GM19035 (cell line): ENCODE data around the gene USP7.

Experiments
- ATAC-seq: cut with Tn5 transposase; IDR thresholded peaks from one replicate; pipeline ENCODE4 v1.9.1; 2021; ENCODE audit not compliant: unreplicated experiment

Gene USP7

DNA sequence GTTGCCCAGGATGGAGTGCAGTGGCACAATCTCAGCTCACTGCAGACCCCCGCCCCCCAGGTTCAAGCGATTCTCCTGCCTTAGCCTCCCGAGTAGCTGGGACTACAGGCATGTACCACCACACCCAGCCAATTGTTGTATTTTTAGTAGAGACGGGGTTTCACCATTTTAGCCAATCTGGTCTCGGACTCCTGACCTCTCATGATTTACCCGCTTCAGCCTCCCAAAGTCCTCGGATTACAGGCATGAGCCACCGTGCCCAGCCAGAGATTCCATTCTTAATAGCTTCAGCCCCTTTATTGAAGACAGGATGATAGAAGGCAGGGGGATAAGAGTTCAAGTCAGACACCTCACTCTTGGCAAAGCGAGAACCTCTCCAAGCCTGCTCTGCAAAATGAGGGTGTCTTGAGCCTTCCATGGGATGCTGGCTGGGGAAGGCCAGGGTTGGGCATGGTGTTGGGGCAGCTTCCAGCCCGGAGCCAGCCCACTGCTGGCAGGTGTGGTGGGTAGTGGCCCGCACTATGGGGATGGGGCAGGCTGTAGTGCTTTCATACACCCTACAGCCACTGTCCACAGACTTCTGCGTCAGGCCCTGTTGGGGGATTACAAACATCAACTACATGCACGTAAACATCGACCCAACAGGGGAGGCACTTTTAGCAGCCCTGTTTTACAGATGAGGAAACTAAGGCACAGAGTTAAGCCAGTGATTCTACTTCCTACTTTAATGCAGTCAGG lies 98.4 kb downstream of the USP7 start:
- ATAC-seq = no peak

DNA sequence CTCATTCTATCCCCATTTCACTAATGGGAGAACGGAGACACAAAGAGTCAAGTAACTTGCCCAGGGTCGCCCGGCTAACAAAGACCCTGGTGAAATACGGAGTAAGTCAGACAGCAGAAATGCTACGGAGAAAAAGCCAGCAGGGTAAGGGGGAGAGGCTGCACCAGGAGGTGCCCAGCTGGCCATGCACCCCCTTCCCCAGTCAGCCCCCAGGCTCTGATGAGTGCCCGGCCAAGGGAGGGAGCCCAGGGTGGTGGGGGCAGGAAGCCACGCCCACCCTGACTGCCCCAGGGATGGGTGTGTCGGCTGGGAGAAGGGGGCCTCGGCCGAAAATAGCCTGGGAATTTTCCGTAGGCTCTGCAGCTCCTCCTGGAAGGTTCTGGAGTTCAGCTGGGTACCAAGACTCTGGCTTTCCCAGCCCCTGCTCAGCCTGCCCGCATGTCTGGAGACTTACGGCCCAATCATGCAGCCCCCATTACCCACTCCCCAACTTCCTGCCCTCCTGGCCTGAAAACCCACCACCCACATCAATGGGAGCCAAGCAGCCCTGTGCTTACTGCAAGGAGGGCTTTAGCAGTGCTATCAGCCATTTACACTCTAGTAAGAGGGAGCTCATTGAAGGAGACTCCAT lies 99.1 kb downstream of the USP7 start:
- no peak for ATAC-seq

DNA sequence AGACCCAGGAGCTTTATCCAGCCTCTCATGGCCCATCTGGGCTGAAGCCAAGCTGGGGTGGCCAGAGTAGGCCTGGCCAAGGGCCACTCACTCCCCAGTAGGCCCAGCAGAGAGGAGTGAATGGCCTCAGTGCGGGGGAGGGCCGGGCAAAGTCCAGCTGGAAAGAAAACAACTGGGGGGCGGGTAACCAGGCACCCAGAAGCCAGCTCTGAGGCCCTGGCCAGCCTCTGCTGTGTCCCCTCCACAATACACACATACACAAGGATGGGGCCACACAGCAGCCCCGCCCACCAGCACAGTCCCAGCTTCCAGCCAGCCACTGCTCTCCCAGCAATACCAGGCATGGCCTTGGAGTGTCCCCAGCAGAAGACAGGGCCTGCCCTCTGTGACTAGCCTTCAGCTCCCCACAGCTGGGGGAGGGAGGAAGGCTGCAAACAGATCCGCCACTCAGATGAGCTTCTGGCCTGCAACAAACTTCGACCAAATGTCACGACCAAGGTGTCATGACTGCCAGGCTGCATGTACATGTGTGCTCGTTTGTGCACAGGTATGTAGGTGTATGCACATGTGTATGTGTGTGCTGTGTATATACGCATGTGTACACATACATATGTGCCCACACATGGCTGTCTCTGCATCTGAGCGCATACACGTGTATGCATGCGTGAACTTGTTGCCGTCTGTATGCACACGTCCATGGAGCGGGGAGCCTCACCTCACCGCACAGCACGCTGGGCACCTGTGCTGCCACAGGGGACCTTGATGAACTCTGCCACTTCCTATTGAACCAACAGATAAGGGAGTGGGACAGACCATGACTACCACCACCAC lies 99.9 kb downstream of the USP7 start:
- ATAC-seq = no peak

DNA sequence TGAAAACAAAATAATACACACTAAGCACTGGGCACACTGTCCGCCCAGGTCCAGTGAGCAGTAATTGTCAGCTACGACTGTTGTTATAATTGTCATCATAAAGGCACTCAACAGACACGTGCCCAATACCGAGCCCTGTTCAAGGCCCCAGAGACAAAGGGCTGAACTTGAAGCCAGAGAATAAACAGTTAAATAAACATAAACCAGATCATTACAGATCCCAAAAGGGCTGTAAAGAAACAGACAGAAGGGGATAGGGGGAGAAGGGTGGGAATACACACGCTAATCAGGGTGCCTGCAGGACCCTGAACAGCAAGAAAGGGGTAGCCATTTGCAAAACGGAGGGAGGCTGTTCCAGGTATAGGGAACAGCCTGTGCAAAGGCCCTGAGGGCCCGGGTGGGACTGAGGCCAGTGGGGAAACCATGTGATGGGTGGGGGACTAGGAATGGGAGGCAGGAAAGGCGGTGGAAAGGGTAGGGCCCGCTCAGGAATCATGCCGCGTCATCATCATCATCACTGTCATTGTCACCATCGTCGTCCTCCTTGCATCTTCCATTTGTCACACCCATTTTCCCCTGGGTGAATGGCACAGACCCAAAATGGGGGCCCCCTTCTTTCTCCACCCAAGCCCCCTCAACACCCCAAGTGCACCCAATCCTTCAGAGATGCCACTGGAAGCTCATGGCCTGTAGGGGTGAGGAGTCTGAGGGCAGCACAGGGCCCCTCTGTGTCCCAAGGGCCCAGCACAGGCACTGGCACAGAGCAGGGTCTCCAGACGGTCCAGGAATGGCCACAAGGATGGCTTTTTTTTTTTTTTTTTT lies 101.2 kb downstream of the USP7 start:
- ATAC-seq = no peak

DNA sequence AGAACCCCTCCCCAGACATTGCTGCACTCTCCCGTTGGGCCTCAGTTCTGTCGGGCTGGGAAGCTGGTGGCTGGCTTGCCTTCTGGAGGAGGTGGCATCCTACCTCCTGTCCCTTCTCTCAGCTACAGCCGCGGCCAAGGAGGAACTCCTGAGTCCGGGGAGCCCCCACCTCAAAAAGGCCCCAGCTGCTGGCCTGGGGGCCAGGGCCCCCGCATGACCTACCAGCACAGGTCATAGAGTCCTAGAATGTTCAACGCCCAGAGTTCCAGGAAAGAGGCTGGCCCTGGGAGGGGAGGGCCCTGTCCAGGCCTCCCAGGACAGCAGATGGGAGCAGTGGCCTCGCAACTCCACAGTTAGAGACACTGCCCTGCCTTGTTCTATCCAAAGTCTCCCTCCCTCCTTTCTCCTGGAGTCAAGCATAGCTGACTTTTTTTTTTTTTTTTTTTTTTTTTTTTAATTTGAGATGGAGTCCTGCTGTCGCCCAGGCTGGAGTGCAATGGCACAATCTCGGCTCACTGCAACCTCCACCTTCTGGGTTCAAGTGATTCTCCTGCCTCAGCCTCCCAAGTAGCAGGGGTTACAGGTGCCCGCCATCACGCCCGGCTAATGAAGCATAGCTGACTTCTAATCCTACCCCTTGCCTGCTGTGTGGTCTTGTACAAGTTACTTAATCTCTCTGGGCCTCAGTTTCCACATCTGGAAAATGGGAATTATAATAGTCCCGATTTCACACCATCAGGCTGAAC lies 102.0 kb downstream of the USP7 start:
- no peak for ATAC-seq

DNA sequence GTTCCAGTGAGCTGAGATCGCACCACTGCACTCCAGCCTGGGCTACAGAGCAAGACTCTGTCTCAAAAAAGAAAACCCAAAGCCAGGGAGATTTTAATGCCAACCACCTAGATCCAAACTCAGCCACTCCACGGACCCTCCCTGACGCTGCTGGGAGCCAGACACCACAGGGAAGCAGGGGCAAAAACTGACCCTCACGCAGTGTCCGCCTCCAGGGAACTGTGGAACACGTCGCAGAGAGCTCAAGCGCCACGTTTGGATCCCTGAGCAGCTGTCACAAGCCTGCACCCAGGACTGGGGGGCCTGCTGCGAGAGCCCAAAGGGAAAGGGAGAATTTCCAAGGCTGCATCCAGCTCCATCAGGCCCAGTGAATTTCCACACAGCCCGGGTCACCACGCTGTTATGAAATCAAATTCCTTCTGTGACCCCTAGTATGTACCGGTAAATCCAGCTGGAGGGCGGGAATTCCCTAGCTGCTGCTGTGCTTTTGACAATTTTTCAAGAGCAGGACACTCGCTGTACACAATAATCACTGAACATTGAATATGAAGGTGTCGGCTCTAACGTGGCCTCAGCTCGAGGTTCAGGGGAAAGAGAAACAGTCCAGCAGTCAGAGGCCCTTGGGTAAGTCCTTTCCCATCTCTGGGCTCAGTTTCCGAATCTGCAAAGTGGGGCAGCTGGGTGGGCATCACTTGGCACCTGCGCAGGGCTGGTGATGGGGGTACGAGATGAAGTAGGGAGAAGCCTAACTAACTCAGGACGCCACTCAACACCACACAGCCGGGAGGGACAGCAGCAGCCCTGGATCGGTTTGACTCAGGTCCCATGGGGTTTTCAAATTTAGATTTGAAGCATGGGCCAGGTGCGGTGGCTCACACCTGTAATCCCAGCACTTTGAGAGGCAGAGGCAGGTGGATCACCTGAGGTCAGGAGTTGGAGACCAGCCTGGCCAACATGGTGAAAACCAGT lies 103.5 kb downstream of the USP7 start:
- ATAC-seq = no peak

DNA sequence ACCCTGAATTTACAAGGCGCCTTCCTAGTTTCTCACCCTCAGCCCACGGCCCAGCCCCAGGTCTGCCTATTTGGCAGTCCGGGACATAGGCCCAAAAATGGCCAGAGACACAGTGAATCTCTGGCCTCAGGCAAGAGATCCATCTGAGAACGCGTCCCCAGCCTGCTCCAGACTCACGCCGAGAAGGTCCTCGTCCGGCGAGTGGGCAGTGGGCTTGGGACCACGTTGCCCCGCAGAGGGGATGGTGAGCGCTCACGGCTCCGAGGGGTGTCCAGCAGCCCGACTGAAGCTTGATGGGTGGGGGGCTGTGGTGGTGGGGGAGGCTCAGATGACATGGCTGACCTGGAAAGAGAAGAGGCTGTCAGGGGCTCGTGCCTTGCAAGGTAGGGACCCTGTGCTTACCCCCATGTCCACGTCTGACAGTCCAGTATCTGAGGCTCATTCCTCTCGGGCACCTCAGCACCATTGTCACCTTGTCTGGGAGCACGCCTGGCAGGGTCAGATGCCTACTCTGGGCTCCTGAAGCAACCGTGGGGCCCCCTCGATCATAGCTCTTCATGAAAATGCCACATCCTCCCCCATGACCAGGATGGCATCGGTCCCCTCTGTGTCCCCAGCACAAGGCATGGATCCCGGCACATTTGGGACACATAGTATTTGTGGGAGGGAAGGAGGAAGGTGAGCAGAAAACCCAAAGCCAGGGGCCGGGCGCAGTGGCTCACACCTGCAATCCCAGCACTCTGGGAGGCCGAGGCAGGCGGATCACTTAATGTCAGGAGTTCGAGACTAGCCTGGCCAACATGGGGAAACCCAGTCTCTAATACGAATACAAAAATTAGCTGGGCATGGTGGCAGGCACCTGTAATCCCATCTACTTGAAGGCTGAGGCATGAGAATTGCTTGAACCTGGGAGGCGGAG lies 104.5 kb downstream of the USP7 start:
- ATAC-seq = no peak

DNA sequence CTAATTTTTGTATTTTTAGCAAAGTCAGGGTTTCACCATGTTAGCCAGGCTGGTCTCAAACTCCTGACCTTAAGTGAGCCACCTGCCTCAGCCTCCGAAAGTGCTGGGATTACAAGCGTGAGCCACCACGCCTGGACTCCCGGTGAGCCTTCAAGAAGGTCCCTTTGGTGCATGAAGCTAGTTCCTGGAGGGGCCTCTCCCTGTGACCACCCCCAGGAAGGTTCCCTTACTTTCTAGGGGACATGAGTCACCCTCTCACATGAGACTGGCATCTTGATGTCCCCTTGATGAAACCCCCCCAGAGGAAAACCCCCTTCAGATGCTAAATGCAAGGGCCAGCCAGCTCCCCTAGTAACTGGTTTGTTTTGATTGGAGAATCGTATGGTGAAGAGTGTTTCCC lies 107.7 kb downstream of the USP7 start:
- ATAC-seq = no peak

DNA sequence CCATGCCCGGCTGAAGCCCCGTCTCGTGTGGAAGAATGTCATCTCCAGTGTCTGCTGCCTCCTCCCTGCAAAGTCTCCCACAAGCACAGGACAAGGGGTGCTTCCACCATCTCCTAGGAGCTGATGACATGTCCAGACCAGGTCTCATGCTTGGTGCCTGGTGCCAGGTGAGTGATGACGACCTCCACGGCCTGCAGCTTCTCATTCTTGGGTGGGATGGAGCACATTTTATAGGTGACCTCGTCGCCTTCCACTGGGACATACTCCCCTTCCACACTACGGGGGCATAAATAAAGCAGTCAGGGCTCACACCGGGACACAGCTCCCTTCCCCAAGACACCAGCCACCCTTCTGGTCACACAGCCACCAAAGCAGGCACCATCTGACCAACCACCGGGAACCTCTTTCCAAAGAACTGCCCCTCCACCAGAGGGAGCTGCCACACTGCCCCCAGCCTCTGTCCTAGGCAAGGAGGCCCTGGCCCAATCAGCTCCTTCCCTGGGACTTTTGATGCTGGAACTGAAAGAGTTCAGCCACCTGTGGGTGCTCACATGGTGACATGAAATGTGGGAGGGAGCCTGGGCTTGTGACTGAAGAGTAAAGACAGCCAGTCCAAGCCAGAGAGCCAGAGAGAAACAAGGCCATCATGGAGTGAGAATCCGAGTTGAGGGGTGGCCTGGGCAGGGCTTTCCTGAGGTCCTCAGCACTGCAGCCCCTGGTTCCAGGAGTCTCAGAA lies 108.5 kb downstream of the USP7 start:
- no peak for ATAC-seq

DNA sequence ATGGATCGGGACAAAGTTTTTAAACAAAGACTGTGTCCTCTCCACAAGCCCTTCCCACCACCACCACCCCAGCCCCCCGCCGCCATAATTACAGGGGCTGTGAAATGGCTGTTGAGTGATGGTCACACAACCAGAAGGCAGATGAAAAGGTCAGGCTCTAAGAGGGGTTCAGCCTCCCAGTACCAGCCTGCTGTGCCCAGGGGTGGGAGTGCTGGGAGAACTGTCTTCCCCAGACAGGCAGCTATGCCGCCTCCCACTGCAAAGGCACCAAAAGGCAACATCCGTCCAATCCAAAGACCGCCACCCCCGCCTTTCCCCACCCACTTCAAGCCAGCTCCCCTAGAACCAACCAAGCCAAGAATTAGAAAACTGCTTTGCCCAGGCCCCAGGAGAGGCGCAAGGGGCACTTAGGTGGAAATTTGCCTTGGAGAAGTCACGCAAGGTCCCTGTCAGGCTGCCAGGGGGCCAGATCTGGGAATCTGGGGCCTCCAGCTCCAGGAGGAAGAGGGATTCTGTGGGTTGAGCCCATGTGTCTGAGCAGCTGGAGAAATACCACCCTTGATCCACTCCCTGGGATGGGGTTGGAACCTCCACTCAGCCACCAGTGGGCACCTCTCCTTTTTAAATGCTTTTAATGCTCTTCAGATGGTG lies 109.3 kb downstream of the USP7 start:
- ATAC-seq = no peak

DNA sequence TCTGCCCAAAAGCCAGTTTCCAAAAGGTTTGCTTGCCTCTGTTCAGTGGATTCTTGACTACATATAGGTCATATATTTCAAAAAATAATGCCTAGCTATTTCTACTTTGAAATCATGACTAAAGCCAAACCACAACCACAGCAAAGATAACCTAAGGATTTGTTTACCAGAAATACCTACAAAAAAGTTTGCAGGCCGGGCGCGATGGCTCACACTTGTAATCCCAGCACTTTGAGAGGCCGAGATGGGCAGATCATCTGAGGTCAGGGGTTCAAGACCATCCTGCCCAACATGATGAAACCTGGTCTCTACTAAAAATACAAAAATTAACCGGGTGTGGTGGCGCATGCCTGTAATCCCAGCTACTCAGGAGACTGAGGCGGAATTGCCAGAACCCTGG lies 110.1 kb downstream of the USP7 start:
- no peak for ATAC-seq

DNA sequence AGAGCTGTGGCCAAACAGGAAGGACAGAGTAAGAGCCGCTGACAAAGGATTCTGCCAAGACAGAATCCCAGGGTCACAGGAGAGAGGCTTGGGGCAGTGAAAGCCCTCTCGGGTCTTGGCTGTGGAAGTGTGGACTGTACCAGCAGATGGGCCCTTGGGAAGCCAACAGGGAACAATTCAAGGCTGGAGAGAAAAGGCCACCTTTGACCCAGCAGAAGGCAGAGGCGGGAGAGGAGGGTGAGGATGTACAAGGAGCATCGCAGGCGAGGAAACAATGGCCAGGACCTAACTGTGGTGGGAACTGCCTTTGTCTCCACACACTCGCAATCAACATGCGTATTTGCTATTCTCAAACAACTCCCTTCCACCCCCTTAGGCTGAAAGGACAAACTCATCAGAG lies 110.6 kb downstream of the USP7 start:
- no peak for ATAC-seq

DNA sequence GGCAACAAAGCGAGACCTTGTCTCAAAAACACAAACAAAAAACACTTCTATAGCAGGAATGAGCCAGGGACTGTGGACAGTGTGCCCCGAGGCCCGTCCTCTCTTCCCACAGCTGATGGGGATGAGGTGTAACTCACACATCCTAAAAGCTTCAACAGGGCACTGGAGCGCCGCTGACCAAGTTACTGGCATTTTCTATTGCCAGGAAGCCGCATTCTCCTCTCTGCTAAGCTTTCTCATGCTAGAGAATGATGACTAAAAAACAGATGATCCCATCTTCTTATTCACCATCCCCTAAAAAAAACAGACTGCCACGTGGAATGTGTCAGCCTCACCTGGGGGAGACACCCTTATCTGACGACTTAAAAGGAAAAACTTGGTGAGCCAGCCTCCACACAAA lies 111.2 kb downstream of the USP7 start:
- no peak for ATAC-seq

DNA sequence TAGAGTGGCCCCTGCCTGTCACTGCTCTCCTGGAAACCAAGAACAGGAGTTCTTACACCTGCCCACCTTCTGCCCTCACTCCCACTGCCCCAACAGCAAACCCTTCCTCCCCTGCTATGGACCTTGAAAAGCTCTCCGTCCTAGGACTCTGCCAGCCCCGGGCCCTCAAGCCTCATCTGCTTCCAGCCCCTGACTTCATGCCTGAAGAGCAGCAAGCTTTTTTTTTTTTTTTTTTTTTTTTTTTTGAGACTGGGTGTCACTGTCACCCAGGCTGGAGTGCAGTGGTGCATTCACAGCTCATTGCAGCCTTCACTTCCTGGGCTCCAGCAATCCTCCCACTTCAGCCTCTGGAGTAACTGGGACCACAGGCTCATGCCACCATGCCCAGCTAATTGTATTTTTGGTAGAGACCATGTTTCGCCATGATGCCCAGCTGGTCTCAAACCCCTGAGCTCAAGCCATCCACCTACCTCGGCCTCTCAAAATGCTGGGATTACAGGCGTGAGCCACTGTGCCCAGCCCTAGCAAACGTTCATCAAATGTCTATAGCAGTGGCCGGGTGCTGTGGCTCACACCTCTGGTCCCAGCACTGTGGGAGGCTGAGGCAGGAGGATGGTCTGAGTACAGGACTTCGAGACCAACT lies 111.8 kb downstream of the USP7 start:
- no peak for ATAC-seq

DNA sequence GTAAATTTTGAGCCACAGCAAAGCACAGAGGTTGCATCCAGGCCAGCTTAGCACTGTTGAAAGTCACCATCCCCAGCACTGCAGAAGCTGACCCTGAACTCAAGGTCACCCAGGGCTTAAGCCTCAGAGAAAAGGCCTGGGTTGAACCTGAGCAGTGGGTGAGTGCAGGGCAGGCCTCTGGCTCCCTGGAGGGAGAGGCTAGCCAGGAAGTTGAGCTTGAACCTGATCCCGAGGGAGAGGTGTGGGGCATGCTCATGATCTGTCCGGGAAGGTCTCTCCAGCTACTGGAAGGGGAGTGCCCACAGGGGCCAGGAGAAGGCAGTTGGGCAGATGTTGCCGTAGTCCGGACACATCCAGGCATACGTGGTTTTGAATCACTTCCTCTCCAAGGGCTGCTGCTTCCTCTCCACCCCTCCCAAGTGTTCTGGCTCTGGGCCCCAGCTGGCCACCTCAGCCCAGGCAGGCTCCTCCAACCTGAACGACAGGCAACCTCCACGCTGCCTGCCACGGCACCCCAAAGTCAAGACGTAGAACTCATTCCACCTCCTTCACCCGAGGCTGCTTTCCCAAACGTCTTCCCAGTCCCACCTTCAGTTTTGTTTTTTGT lies 113.3 kb downstream of the USP7 start:
- no peak for ATAC-seq

DNA sequence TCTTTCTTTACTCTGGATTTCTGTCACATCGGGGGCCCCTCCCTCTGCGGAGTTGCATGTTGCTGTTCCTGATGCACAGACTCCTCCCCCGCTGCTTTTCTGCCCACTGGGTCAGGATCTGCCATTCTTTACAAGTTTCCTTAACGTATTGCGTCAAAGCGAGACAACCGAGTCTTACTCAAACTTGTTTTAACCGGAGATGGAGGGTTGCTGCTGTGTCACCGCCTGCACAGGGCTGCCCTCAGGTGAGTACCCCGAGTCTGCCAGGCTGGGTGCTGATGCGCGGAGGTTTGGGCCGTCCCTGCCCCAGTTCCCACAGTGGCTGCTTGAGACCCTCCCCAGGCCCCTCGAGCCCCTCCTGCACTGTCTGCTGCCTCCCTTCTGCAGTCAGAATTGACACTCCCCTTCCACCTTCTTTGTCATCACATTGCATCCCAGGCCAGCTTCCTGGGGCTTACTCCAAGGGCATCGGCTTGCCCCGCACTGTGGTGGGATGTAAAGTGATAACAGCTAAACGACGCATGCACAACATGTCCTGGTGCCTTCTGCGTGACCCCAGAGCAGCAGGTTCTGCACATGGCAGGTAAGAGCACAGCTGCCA lies 114.2 kb downstream of the USP7 start:
- no peak for ATAC-seq
